ENCODE measurements around the gene KCTD15. TPM values are rescaled to one million over a fixed set of nuclear protein-coding genes. Genes with fewer than 3 reads are reported as not detected.

Gene KCTD15
- total RNA-seq, 1 experiment from 2014 or later: 9.9 TPM

GRCh38 chr19:33785795-33786194, 10.9 kb upstream of the KCTD15 start:
- ChIA-PET CTCF (interaction anchor here (0.6 to 1.0 kb wide), 2 partner anchors 8 to 1484 kb away, joined by 3 to 8 read pairs; no protein-coding TSS in a partner anchor), POLR2A (ENCODE audit: low non-redundant PET) (no interaction called here)
- no peak for DNase-seq (ENCODE audit: low spot score)
- no TSS peak for BruUV-seq (replicated peaks)
- intact Hi-C loops (cut with micrococcal nuclease; ENCODE audit: unreplicated experiment): no loop called here
- TF ChIP-seq CTCF (conservative IDR thresholded peaks at IDR 0.05; ENCODE audit: low read depth, low read length): no peak
- TF ChIP-seq EZH2 (IDR thresholded peaks at IDR 0.05; ENCODE audit: borderline replicate concordance, low read depth, low read length, poor library complexity, severe bottlenecking): no peak
- Histone ChIP-seq H3K36me3 (ENCODE audit: insufficient read depth, low read length, poor library complexity, severe bottlenecking) (no peaks in the 10 kb centered on the region), H3K4me3 (ENCODE audit: low read depth, low read length, poor library complexity, severe bottlenecking) (no peak overlapping the region), H3K27ac (ENCODE audit: low read depth, low read length, poor library complexity, severe bottlenecking) (no peak overlapping the region), H3K9me3 (ENCODE audit: low read depth, low read length, poor library complexity, severe bottlenecking) (no peaks in the 10 kb centered on the region), H3K4me1 (ENCODE audit: insufficient read depth, low read length, poor library complexity, severe bottlenecking) (no peaks in the 10 kb centered on the region), H3K27me3 (replicated peaks; ENCODE audit: insufficient read depth, low read depth, low read length, poor library complexity) (peaks cover 20% of the 10 kb centered on the region)

GRCh38 chr19:33788676-33789075, 8.0 kb upstream of the KCTD15 start:
- no peak for DNase-seq (ENCODE audit: low spot score)
- ChIA-PET POLR2A (ENCODE audit: low non-redundant PET) (no interaction called here), CTCF (interaction anchor here (1.8 kb wide), 1 partner anchor 11 kb away, joined by 6 read pairs; no protein-coding TSS in a partner anchor)
- H3K27ac ChIP-seq (ENCODE audit: low read depth, low read length, poor library complexity, severe bottlenecking): no peak overlapping the region
- TF ChIP-seq EZH2 (IDR thresholded peaks at IDR 0.05; ENCODE audit: borderline replicate concordance, low read depth, low read length, poor library complexity, severe bottlenecking) (no peak), CTCF (conservative IDR thresholded peaks at IDR 0.05; ENCODE audit: low read depth, low read length) (no peak)
- H3K9me3 ChIP-seq (ENCODE audit: low read depth, low read length, poor library complexity, severe bottlenecking): no peaks in the 10 kb centered on the region
- intact Hi-C loops (cut with micrococcal nuclease; ENCODE audit: unreplicated experiment): no loop called here
- H3K36me3 ChIP-seq (ENCODE audit: insufficient read depth, low read length, poor library complexity, severe bottlenecking): no peaks in the 10 kb centered on the region
- no peaks in the 10 kb centered on the region for H3K4me1 ChIP-seq (ENCODE audit: insufficient read depth, low read length, poor library complexity, severe bottlenecking)
- H3K4me3 ChIP-seq (ENCODE audit: low read depth, low read length, poor library complexity, severe bottlenecking): no peak overlapping the region
- peaks cover 20% of the 10 kb centered on the region for H3K27me3 ChIP-seq (replicated peaks; ENCODE audit: insufficient read depth, low read depth, low read length, poor library complexity)
- no TSS peak for BruUV-seq (replicated peaks)

- Histone ChIP-seq H3K36me3 (ENCODE audit: insufficient read depth, low read length, poor library complexity, severe bottlenecking) (no peaks in the 10 kb centered on the region), H3K4me1 (ENCODE audit: insufficient read depth, low read length, poor library complexity, severe bottlenecking) (no peaks in the 10 kb centered on the region), H3K4me3 (ENCODE audit: low read depth, low read length, poor library complexity, severe bottlenecking) (no peak overlapping the region), H3K27me3 (replicated peaks; ENCODE audit: insufficient read depth, low read depth, low read length, poor library complexity) (peaks cover 25% of the 10 kb centered on the region), H3K27ac (ENCODE audit: low read depth, low read length, poor library complexity, severe bottlenecking) (no peak overlapping the region), H3K9me3 (ENCODE audit: low read depth, low read length, poor library complexity, severe bottlenecking) (no peaks in the 10 kb centered on the region)
- BruUV-seq (replicated peaks): no TSS peak
- intact Hi-C loops (cut with micrococcal nuclease; ENCODE audit: unreplicated experiment): no loop called here
- POLR2A ChIA-PET (ENCODE audit: low non-redundant PET): no interaction called here
- TF ChIP-seq EZH2 (IDR thresholded peaks at IDR 0.05; ENCODE audit: borderline replicate concordance, low read depth, low read length, poor library complexity, severe bottlenecking): no peak
- no peak for TF ChIP-seq CTCF (conservative IDR thresholded peaks at IDR 0.05; ENCODE audit: low read depth, low read length)
- no peak for DNase-seq (ENCODE audit: low spot score)
- CTCF ChIA-PET: interaction anchor here (1.8 kb wide), 1 partner anchor 12 kb away, joined by 6 read pairs; no protein-coding TSS in a partner anchor
Measured at GRCh38 chr19:33789344-33789743, 7.3 kb upstream of the KCTD15 start.
